Stimulated activated CD4-positive, alpha-beta T cell treated with anti-CD3 and anti-CD28 coated beads, Interleukin-15, amount 100 ng/mL, for 24 hours (primary cell): ENCODE data around the gene ZKSCAN3.
"Not testable (repeated sequence)": the region's sequence is repeated elsewhere in the genome, so short reads cannot be mapped to it uniquely, and the experiment has no call there.

Source experiments
- DNase-seq: peaks from one replicate; pipeline ENCODE4 v3.0.0-alpha.2; 2020

The ZKSCAN3 gene

DNA sequence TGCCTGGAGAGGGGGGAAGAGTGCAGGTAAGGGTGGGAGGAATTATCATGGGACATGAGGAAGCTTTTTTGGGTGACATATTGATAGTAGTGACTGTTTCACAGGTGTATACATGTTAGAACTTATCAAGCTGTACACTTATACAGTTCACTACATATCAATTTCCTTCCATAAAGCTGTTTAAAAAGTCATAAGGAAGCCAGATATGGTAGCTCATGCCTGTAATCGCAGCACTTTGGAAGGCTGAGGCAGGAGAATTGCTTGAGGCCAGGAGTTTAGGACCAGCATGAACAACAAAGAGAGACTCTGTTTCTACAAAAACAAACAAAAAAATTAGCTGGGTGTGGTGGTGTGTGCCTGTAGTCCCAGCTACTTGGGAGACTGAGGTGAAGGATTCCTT is 28.1 kb downstream of the ZKSCAN3 start:
- DNase-seq, result no peak

DNA sequence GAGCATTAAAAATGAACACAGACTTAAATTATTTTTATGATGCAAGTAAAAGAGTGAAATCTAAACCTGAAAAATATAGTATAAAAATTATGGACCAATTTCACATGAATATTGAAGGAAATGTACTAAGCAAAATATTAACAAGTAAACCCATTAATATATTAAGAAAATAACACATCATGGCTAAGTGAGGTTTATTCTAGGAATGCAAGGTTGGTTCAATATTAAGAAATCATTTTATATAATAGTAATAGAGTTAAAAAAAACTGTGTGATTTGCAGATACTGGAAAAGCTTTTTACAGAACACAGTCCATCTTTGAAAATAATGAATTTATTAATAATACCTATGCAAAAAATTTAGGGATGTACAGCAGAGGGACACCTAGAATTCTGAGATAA is 28.9 kb downstream of the ZKSCAN3 start:
- no peak for DNase-seq

DNA sequence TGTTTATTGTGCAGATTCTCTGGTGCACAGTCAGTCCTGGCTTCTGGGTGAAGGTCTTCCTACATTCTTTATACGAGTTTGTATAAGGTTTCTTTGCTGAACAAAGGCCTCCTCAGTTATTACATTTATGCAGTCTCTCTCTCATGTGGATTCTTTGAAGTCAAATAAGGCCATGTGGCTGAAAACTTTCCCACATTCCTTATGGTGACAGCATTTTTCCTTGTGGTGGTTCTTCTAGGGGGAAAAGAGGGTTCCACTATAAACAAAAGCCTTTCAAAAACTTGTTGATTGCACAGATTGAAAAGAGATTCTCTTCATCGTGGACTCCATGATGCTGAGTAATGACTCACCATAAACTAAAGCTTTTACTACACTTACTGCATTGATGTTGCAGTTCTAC is 30.6 kb downstream of the ZKSCAN3 start:
- no peak for DNase-seq

DNA sequence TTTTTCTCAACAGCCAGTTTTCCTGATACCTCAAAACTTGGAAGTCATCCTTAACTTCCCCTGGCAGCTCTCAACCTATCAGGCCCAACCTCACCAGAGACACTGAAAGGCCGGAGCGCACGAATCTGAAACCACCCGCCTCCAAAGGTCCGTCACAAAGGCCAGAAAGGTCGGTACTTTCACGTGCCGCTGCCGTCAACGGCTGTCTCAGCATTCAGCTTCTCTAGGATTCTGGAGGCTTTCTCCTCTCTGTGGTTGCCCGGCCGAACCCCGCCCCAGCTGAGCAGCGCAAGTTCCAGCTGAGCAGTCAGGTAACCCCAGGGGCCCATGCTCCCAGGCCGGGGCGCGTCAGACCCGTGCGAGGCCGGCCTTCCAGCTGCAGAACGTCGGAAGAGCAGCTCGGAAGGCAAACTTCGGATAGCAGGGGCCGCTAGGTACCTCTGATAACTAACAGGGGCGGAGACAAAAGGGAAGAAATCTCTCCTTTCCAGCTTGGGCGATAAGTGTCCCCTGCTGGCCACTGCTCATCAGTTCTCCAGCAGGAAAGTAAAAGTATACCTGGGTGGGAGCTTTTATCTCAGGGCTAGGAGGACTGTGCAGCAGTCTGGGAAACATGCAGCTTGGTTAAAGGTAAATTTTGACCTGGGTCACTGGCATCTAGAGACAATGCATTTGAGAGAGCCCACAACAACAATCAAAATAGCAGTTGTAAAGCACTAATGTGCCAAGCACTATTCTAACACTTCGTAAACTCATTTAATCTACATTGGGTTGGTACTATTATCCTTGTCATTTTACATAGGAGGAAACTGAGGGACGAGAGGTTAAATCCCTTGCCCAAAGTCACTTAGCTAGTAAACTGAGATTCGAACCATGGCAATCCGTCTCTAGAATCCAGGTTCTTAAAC is 33.7 kb downstream of the ZKSCAN3 start:
- peak; percentile 51 for DNase-seq

DNA sequence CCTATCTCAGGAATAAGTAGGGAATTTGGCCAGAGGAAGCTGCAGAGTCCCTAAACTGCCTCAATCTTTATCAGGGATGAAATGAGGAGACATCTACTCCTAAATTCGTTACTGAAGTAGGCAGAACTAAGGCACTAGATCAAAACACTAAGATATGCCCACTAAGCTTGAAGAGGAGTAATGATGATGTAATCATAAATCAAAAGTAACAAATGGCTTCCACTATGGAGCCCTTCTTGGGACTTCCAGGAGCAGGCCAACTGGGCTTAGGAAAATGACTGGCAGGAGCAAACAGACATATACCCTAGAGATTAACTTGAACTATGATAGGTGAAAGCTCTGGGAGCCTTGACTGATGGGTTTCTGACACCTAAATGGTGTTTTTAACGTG is 34.4 kb downstream of the ZKSCAN3 start:
- no peak for DNase-seq

DNA sequence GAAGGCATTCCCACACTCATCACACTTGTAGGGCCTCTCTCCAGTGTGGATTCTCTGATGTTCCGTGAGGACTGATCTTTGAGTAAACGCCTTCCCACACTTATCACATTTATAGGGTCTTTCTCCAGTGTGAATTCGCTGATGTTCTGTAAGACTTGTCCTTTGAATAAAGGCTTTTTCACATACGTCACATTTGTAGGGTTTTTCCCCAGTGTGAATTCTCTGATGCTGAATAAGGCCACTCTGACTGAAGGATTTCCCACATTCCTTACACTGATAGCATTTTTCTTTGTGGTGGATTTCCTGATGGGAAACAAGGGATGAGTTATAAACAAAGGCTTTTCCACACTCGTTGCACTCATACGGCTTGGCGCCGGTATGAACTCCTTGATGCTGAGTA is 40.9 kb downstream of the ZKSCAN3 start:
- DNase-seq, result no peak

DNA sequence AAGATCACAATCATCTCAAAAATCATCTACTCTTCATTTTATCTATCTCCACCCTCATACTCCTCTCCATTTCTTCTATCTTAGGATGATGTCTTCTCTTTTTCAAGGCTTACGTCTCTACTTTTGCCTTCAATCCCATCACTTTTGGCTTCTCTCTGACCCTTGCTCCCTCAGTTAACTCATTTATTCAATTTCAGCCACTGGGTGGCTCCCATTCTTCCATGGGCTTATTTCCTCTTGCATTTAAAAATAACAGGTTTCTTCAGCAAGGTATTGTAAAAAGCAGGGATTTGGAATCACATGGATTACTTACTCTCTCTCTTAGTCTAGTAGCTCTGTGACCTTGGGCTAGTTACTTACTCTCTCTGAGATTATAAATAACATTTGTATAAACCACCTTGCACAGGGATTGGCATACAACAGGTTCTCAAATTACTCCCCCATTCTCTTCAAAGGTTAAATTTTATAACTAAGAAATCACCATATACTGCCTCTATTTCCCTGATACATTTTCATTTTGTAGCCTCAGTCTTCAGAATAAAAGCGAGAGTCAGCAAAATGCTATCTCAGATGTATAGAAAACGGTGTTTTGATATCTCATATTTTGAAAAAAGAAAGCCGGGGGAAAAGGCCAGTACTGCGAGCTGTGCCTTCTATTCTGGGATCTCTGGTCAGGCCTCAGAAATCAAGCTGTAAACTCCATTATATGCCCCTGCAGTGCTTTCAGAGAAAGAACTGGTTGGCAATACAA is 44.3 kb downstream of the ZKSCAN3 start:
- DNase-seq, result no peak

DNA sequence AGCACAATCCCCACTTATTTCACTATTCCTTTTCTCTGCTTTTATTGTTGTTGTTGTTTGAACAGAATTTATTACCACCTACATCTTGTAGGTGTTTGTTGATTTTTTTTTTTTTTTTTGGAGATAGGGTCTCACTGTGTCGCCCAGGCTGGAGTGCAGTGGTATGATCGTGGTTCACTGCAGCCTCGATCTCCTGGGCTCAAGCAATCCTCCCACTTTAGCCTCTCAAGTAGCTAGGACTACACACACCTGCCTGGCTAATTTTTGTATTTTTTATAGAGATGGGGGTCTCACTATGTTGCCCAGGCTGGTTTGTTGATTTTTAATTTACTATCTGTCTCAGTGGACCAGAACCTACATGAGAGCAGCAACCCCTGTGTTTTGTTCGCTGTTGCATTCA is 46.2 kb downstream of the ZKSCAN3 start:
- no peak for DNase-seq

DNA sequence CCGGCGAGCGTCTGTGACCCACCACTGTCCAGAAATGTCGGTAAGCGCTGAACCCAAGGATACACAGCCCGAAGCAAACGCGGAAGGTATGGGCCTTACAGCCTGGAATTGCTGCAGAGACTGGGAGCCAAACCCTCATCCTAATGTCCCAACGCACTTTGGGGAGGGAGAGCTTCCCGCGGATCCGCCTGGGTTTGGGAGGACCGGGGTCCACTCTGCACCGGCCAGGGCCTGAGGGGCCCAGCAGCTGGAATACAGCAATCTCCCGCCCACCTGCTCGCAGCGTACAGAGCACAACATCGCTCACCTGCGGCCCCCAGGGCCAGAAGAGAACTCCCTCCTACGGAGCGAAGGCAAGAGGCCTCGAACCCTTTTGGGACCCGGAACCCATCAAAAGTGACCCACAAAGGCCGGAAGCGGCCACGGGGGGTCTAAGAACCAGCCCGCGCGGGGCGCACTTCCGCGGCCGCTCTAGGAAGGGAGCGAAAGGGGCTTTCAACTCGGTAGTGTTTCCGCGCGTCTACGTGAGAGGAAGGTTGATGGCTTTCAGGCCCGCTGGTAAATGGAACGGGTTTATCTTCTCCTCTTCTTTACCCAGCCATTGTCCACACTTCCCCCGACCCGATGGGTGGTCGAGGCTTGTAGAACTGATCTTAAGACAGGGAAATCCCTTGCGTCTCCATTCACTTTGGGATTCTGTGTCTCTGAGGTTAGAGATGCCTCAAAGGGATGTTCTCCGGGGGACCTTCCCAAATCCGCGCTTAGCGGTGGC is 49.8 kb downstream of the ZKSCAN3 start, which contains the start of gene ZSCAN12:
TSS of gene ZSCAN12 (minus strand) at position 398 of the 772 bp plus-strand sequence. CDS start 1,342 bp downstream, outside the sequence.
- DNase-seq, result peak; percentile 89

DNA sequence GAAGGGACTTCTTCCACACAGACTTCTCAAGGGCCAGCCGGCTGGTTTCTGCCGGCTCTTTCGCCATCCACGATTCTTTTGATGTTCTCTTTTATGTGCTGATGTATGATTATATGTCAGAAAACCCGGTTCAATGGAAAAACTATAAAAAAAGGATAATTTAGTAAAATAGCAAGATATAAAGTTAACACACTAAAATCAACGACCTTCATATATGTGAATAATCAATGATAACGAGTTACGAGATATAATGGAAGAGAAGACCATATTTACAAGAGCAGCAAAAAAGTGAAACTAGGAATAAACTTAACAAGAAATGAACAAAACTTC is 50.3 kb downstream of the ZKSCAN3 start:
- DNase-seq, result no peak

DNA sequence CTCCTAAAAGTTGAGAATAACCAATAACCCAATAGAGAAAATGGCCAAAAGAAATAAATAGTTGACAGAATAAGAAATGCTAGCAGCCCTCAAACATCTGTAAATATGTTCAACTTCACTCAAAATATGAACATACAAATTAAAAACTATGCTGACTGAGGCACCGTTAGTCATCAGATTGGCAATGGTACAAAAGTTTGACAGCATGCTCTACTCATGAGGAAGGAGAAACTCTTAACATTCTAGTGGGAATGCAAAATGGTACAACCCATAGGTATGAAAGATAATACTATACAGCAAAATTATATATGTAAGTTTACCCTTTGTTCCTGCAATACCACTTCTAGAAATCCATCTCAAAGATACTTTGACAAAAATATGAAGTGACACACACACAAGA is 51.4 kb downstream of the ZKSCAN3 start:
- DNase-seq, result no peak

DNA sequence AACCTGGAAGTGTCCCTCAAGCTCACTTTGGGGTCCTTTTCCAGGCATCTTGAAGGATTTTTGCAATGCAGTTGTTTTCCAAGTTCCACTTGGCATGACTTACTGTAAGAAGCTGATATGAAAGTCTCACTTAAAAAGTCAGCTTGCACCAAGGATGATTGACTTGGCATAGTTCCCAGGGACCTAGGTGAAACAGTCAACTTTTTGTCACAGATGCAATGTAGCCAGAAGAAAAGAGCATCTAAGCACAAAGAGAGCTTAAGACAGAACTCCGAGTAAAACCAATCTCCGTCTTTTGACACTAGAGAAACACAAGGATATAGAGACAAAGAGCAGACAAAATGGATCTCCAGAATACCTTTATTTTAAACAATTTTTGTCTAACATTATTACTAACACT is 52.5 kb downstream of the ZKSCAN3 start:
- no peak for DNase-seq

DNA sequence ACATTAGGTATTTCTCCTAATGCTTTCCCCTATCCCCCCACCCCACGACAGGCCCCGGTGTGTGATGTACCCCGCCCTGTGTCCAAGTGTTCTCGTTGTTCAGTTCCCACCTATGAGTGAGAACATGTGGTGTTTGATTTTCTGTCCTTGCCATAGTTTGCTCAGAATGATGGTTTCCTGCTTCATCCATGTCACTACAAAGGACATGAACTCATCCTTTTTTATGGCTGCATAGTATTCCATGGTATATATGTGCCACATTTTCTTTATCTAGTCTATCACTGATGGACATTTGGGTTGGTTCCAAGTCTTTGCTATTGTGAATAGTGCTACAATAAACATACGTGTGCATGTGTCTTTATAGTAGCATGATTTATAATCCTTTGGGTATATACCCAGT is 54.2 kb downstream of the ZKSCAN3 start:
- DNase-seq, result not testable (repeated sequence)

DNA sequence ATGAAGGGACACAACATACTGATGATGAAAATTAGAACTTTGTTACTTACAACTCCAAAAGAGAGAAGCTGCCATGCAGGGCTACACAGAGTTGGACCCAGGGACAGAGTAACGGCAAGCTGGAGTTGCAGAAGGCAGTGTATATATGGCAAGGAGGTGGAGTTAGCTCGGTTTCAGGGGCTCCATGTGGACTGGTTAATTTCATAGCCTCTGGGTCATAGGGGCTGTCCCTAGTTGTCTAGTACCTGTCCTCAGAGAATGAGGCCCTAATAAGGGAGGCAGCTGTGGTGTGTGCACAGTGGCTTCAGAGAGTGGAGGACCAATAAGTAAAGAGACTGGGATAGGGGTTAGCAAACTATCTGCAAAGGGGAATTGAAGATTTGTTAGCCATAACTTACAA is 57.7 kb downstream of the ZKSCAN3 start:
- DNase-seq, result no peak

DNA sequence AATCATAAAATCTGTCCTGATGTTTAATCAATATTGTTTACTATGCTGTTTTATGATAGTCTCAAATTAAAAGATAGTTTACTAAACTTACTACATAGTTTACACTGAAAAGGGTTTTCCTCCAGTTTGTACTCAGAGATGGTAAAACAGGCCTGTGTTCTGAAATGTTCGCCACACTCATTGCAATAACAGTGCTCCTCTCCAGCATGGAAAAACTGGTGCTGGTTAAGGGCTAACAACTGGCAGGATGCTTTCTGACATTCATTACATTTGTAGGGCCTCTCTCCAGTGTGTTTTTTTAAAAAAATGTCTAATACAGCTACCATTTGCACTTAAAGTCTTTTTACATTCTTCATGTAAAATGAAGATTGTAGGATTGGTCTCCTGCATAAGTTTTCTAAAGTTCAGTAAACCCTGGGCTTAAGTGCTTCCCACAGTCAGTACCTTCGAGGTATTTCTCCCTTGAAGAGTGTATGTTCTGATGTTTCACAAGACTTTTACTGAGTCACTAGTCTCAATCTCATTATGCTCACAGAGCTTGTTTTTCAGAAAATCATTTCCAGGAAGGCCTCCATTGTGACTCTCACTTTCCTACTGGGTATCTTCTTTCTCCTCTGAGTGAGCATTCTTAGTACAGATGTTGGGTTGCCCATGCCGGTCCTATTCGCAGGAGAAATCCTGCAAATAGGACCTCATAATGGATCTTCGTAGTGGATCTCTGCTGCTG is 58.5 kb downstream of the ZKSCAN3 start:
- DNase-seq, result no peak

DNA sequence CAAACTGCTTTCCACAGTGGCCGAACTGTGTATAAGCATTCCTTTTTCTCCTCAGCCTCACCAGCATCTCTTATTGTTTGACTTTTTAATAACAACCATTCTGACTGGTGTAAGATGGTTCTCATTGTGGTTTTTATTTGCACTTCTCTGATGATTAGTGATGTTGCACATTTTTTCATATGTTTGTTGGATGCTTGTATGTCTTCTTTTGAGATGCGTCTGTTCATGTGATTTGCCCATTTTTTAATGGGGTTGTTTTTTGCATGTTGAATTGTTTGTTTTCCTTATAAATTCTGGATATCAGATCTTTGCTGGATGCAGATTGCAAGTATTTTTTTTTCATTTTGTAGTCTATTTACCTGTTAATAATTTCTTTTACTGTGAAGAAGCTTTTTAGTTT is 61.0 kb downstream of the ZKSCAN3 start:
- DNase-seq, result no peak

DNA sequence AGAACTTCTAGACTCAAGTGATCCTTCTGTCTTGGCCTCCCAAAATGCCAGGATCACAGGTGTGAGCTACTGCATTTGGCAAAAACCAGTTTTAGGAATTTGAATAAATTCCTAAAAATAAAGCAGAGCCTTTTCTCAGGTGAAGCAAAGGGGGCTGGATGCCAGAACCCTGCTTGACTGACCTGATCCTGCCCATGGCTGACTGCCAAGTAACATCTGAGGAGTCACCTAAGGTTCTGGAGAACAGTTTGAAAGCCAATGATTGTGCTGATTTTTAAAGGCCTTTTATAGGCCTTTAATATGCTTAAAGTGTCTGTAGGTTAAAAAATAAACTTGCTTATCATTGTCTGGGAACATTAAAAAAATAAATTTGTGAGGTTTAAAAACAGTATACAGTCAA is 63.9 kb downstream of the ZKSCAN3 start:
- no peak for DNase-seq
